ENCODE data around the gene SGK2. TPM values are rescaled to one million over a fixed set of nuclear protein-coding genes. Genes with fewer than 3 reads are reported as not detected.

Gene SGK2
- total and polyA plus RNA-seq, 2 of the 13 experiments (the other 11 are each of a cell fraction or from before 2014, with no cell fraction given) = 6.2 to 29.4 TPM

DNA sequence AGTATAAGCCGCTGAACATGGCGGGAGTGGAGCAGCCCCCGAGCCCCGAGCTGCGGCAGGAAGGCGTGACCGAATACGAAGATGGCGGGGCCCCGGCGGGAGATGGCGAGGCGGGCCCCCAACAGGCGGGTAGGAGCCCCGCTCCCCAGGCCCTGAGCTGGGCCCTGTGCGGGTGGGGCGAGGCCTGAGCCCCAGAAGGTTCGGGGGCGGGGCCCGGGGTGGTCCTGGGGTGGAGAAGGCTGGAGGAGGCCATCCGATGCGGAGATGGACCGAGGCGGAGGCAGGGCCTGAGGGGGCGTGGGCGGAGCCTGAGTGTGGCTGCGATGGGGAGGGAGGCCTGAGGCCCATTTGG, 44.2 kb upstream of the SGK2 start (continued):
- no peak for TF ChIP-seq MTF2 (CRISPR knock-in tag; IDR thresholded peaks at IDR 0.05; ENCODE audit: borderline replicate concordance)
- TF ChIP-seq, protein P1, sequence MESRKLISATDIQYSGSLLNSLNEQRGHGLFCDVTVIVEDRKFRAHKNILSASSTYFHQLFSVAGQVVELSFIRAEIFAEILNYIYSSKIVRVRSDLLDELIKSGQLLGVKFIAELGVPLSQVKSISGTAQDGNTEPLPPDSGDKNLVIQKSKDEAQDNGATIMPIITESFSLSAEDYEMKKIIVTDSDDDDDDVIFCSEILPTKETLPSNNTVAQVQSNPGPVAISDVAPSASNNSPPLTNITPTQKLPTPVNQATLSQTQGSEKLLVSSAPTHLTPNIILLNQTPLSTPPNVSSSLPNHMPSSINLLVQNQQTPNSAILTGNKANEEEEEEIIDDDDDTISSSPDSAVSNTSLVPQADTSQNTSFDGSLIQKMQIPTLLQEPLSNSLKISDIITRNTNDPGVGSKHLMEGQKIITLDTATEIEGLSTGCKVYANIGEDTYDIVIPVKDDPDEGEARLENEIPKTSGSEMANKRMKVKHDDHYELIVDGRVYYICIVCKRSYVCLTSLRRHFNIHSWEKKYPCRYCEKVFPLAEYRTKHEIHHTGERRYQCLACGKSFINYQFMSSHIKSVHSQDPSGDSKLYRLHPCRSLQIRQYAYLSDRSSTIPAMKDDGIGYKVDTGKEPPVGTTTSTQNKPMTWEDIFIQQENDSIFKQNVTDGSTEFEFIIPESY (CRISPR knock-in tag; IDR thresholded peaks at IDR 0.05) = 0 out of 2 replicates have a peak, but pooled peaks have one; percentile 24
- 0 out of 2 replicates have a peak, but pooled peaks have one; percentile 11 for TF ChIP-seq DMAP1 (CRISPR knock-in tag; IDR thresholded peaks at IDR 0.05)
- TF ChIP-seq, protein P2, sequence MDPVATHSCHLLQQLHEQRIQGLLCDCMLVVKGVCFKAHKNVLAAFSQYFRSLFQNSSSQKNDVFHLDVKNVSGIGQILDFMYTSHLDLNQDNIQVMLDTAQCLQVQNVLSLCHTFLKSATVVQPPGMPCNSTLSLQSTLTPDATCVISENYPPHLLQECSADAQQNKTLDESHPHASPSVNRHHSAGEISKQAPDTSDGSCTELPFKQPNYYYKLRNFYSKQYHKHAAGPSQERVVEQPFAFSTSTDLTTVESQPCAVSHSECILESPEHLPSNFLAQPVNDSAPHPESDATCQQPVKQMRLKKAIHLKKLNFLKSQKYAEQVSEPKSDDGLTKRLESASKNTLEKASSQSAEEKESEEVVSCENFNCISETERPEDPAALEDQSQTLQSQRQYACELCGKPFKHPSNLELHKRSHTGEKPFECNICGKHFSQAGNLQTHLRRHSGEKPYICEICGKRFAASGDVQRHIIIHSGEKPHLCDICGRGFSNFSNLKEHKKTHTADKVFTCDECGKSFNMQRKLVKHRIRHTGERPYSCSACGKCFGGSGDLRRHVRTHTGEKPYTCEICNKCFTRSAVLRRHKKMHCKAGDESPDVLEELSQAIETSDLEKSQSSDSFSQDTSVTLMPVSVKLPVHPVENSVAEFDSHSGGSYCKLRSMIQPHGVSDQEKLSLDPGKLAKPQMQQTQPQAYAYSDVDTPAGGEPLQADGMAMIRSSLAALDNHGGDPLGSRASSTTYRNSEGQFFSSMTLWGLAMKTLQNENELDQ (CRISPR knock-in tag; IDR thresholded peaks at IDR 0.05; ENCODE audit: borderline replicate concordance) = 0 out of 2 replicates have a peak, but pooled peaks have one; percentile 57
- TF ChIP-seq ZNF563 (CRISPR knock-in tag; IDR thresholded peaks at IDR 0.05) = 0 out of 2 replicates have a peak, but pooled peaks have one; percentile 2
- no peak for TF ChIP-seq MBNL3 (CRISPR knock-in tag; conservative IDR thresholded peaks at IDR 0.05)
- TF ChIP-seq GZF1 (CRISPR knock-in tag; IDR thresholded peaks at IDR 0.05) = no peak
- no peak for TF ChIP-seq ATRX (CRISPR knock-in tag; IDR thresholded peaks at IDR 0.05; ENCODE audit: borderline replicate concordance)
- TF ChIP-seq ZC3H13 (CRISPR knock-in tag; IDR thresholded peaks at IDR 0.05) = 0 out of 2 replicates have a peak, but pooled peaks have one; percentile 13
- no peak for TF ChIP-seq ZNF317 (CRISPR knock-in tag; IDR thresholded peaks at IDR 0.05)
- TF ChIP-seq, protein P3, sequence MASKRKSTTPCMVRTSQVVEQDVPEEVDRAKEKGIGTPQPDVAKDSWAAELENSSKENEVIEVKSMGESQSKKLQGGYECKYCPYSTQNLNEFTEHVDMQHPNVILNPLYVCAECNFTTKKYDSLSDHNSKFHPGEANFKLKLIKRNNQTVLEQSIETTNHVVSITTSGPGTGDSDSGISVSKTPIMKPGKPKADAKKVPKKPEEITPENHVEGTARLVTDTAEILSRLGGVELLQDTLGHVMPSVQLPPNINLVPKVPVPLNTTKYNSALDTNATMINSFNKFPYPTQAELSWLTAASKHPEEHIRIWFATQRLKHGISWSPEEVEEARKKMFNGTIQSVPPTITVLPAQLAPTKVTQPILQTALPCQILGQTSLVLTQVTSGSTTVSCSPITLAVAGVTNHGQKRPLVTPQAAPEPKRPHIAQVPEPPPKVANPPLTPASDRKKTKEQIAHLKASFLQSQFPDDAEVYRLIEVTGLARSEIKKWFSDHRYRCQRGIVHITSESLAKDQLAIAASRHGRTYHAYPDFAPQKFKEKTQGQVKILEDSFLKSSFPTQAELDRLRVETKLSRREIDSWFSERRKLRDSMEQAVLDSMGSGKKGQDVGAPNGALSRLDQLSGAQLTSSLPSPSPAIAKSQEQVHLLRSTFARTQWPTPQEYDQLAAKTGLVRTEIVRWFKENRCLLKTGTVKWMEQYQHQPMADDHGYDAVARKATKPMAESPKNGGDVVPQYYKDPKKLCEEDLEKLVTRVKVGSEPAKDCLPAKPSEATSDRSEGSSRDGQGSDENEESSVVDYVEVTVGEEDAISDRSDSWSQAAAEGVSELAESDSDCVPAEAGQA (IDR thresholded peaks at IDR 0.05; ENCODE audit: low read depth) = 0 out of 2 replicates have a peak, but pooled peaks have one; percentile 2
- TF ChIP-seq, protein P3 (CRISPR knock-in tag; IDR thresholded peaks at IDR 0.05; ENCODE audit: borderline replicate concordance) = no peak
- TF ChIP-seq, protein P4, sequence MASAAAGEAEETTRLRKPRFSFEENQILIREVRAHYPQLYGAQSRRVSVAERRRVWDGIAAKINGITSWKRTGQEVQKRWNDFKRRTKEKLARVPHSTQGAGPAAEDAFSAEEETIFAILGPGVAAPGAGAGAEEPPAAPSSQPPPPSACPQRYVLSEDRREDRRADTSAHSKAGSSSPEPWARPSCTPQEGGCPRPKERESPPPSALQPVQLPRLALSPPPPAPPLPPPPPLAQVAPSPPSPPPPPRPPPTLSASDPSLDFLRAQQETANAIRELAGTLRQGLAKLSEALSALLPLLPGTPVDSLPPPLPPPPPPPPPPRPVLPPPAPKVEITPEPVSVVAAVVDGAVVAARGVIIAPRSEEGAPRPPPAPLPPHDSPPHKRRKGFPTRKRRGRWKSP (CRISPR knock-in tag; IDR thresholded peaks at IDR 0.05) = peak; percentile 41; the same call in 1 of the 2 replicates
- TF ChIP-seq ZNF883 (CRISPR knock-in tag; IDR thresholded peaks at IDR 0.05; ENCODE audit: not compliant biosample characterization) = no peak
- no peak for TF ChIP-seq FOXO1 (CRISPR knock-in tag; IDR thresholded peaks at IDR 0.05)

Measured in HepG2 (cell line).